Upper lobe of left lung (tissue), 6 donors: ENCODE results near the gene LAMA2. TPM values are rescaled to one million over a fixed set of nuclear protein-coding genes. Genes with fewer than 3 reads are reported as not detected.
A peak's percentile ranks its signal among the peaks of the same experiment; 100 is the strongest.

Experiments
- ATAC-seq, 2 donors: fragments of 200-7000 bp; cut with Tn5 transposase; one replicate each; pipeline ENCODE4 v1.9.1; 2022; ENCODE audit warnings: mild to moderate bottlenecking in 2 of 2, moderate library complexity in 2 of 2; ENCODE audit not compliant: low FRiP score in 2 of 2
- DNase-seq, 2 donors: peaks; one replicate each; pipeline ENCODE4 v3.0.0-alpha.2; 2019 to 2020
- H3K27ac ChIP-seq, 4 donors: fragments of 200-600 bp; sonication (generic); one replicate each; pipeline ENCODE4 v1.5.1; 2016 to 2019
- H3K27me3 ChIP-seq, 4 donors: fragments of 200-600 bp; sonication (generic); one replicate each; pipeline ENCODE4 v1.5.1; 2017 to 2019
- H3K36me3 ChIP-seq, 4 donors: fragments of 200-600 bp; sonication (generic); one replicate each; pipeline ENCODE4 v1.5.1; 2016 to 2019
- H3K4me1 ChIP-seq, 4 donors: fragments of 200-600 bp; sonication (generic); one replicate each; pipeline ENCODE4 v1.5.1; 2018 to 2019
- H3K4me3 ChIP-seq, 4 donors: fragments of 200-600 bp; sonication (generic); one replicate each; pipeline ENCODE4 v1.5.1; 2017 to 2019; ENCODE audit warnings: mild to moderate bottlenecking in 2 of 4, moderate library complexity in 1 of 4
- H3K9me3 ChIP-seq, 4 donors: fragments of 200-600 bp; sonication (generic); one replicate each; pipeline ENCODE4 v1.5.1; 2018 to 2019
- EP300 ChIP-seq, 4 donors: sonication (generic); formaldehyde crosslinking; IDR thresholded peaks; one replicate each; pipeline ENCODE4 v1.5.1; 2017; ENCODE audit warnings: antibody characterized with exemption in 4 of 4, control low read depth in 2 of 4
- POLR2A ChIP-seq, 4 donors: fragments of 450-650 bp; IDR thresholded peaks; one replicate each; pipeline ENCODE4 v1.5.1; 2016 to 2017; ENCODE audit warnings: antibody characterized with exemption in 4 of 4, mild to moderate bottlenecking in 2 of 4
- POLR2AphosphoS5 ChIP-seq, 2 donors: sonication (generic); formaldehyde crosslinking; IDR thresholded peaks; one replicate each; pipeline ENCODE4 v1.5.1; 2017; ENCODE audit warnings: antibody characterized with exemption in 2 of 2
- WGBS, 2 donors: methylation state at CpG; one replicate each; pipeline ENCODE4 v1.1.5; 2017 to 2018; 5-methylcytosine and 5-hydroxymethylcytosine counted together
- total RNA-seq, 6 donors: library from RNA; depleted of rRNA in 4 of 6; stranded (reverse); fragments of >200 nt in 4 of 6; gene quantifications; one replicate each; pipeline versions ENCODE4 v1.1.0 to v1.2.1, GENCODE V29; 2016 to 2021
- TF ChIP-seq, protein P1 (sequence below), 6 experiments: fragments of 450-650 bp in 4 of 6; fragments of 200-600 bp in 2 of 6; sonication (generic) in 2 of 6; IDR thresholded peaks; one replicate each; pipeline ENCODE4 v1.5.1; 2016 to 2019; ENCODE audit warnings: antibody characterized with exemption in 6 of 6
- donor health status: DM: no; HTN: no; CAD: no; lungs with moderate emphysema.
- donor health status: DM: no; HTN: yes; CAD: no; lungs with severe emphysema.

The LAMA2 gene
- total RNA-seq, 6 donors from 2014 or later: 41.9 to 82.8 (median 62.4) TPM

DNA sequence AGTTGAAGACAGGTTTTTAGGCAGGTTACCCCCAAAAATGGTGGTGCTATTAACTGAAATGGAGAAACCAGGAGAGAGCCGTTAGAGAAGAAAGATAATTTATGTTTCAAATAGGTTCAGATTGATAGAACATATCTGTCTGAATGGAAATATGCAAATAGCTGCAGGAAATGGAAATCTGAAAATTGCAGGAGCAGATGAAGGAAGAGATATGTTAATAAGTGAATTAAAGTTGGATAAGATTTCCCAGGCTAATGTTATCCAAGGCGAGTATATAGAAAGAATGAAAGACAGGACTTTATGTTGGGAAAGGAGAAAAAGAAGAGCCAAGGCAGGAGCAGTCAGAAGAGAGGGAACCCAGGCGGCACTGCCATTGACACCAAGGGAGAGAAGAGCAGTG lies 461.4 kb downstream of the LAMA2 start:
- Histone ChIP-seq H3K27ac (no peak overlapping the region), H3K4me1 (no peaks in the 10 kb centered on the region), H3K27me3 (no peaks in the 10 kb centered on the region), H3K9me3 (no peaks in the 10 kb centered on the region), H3K36me3 (no peaks in the 10 kb centered on the region), H3K4me3 (no peak overlapping the region)
- DNase-seq (no peak), ATAC-seq (no peak)
- TF ChIP-seq POLR2AphosphoS5 (IDR thresholded peaks at IDR 0.05): no peak
- TF ChIP-seq, protein P1, sequence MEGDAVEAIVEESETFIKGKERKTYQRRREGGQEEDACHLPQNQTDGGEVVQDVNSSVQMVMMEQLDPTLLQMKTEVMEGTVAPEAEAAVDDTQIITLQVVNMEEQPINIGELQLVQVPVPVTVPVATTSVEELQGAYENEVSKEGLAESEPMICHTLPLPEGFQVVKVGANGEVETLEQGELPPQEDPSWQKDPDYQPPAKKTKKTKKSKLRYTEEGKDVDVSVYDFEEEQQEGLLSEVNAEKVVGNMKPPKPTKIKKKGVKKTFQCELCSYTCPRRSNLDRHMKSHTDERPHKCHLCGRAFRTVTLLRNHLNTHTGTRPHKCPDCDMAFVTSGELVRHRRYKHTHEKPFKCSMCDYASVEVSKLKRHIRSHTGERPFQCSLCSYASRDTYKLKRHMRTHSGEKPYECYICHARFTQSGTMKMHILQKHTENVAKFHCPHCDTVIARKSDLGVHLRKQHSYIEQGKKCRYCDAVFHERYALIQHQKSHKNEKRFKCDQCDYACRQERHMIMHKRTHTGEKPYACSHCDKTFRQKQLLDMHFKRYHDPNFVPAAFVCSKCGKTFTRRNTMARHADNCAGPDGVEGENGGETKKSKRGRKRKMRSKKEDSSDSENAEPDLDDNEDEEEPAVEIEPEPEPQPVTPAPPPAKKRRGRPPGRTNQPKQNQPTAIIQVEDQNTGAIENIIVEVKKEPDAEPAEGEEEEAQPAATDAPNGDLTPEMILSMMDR (IDR thresholded peaks at IDR 0.05): no peak
- TF ChIP-seq EP300 (IDR thresholded peaks at IDR 0.05): no peak
- TF ChIP-seq POLR2A (IDR thresholded peaks at IDR 0.05): no peak
- 94% methylated on average over 3 of the region's 3 CpGs for WGBS, 2 donors

DNA sequence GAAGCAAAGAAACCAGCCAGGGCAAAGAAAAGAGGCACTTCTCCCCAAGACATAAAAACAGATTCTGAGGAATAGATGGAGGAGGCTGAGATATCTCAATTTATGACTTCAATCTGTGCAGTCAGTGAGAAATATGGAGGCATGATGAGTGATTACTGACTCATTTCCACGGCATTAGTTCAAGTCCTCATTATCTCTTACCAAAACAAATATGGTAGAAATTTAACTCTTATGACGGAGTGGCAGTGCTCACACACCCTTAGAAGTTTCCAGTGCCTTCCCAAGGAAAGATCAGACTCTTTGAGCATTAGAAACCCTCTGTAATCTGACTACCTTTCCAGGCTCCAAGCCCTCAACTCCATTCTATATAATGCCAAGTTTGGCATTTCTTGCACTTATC lies 463.0 kb downstream of the LAMA2 start:
- Histone ChIP-seq H3K27me3 (no peaks in the 10 kb centered on the region), H3K36me3 (no peaks in the 10 kb centered on the region), H3K27ac (no peak overlapping the region), H3K4me1 (no peaks in the 10 kb centered on the region), H3K9me3 (no peaks in the 10 kb centered on the region), H3K4me3 (no peak overlapping the region)
- TF ChIP-seq EP300 (IDR thresholded peaks at IDR 0.05) (no peak), POLR2A (IDR thresholded peaks at IDR 0.05) (no peak), POLR2AphosphoS5 (IDR thresholded peaks at IDR 0.05) (no peak)
- TF ChIP-seq, protein P1 (IDR thresholded peaks at IDR 0.05): no peak
- DNase-seq (no peak), ATAC-seq (no peak)
- WGBS, 2 donors: 76 to 80% methylated on average over 2 of the region's 2 CpGs

DNA sequence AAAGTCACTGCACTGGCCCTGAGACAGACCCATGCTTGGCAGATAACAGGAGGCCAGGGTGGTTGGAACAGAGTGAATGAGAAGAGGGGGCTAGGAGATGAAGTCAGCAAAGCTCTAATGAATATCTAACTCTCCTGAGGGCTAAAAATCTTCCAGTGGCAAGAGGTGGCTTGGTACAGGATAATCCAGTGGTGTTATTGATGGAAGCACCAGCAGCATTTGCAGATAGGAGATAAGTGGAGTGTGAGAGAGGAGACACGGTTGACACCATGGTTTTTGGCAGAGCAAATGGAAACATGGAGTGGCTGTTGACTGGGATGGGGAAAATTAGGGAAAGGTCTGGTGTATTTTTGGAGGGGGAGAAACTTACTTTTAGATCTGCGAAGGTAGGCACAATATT lies 464.0 kb downstream of the LAMA2 start:
- Histone ChIP-seq H3K27me3 (no peaks in the 10 kb centered on the region), H3K9me3 (no peaks in the 10 kb centered on the region), H3K4me3 (no peak overlapping the region), H3K4me1 (no peaks in the 10 kb centered on the region), H3K27ac (no peak overlapping the region), H3K36me3 (no peaks in the 10 kb centered on the region)
- ATAC-seq (no peak), DNase-seq (no peak)
- WGBS, 2 donors: 79 to 93% methylated on average over 2 of the region's 2 CpGs
- TF ChIP-seq EP300 (IDR thresholded peaks at IDR 0.05) (no peak), POLR2A (IDR thresholded peaks at IDR 0.05) (no peak), POLR2AphosphoS5 (IDR thresholded peaks at IDR 0.05) (no peak)
- TF ChIP-seq, protein P1 (IDR thresholded peaks at IDR 0.05): no peak

GRCh38 chr6:129350278-129350677 lies 467.3 kb downstream of the LAMA2 start:
- TF ChIP-seq POLR2A (IDR thresholded peaks at IDR 0.05) (no peak), EP300 (IDR thresholded peaks at IDR 0.05) (no peak), POLR2AphosphoS5 (IDR thresholded peaks at IDR 0.05) (no peak)
- TF ChIP-seq, protein P1 (IDR thresholded peaks at IDR 0.05): no peak
- Histone ChIP-seq H3K27ac (no peak overlapping the region), H3K27me3 (no peaks in the 10 kb centered on the region), H3K4me1 (no peaks in the 10 kb centered on the region), H3K9me3 (no peaks in the 10 kb centered on the region), H3K36me3 (no peaks in the 10 kb centered on the region), H3K4me3 (no peak overlapping the region)
- ATAC-seq: no peak
- no peak for DNase-seq
- WGBS, 2 donors: 91 to 100% methylated on average over 2 of the region's 2 CpGs

GRCh38 chr6:129351807-129352206 lies 468.9 kb downstream of the LAMA2 start:
- Histone ChIP-seq H3K4me1 (no peaks in the 10 kb centered on the region), H3K4me3 (no peak overlapping the region), H3K9me3 (no peaks in the 10 kb centered on the region), H3K36me3 (no peaks in the 10 kb centered on the region), H3K27me3 (no peaks in the 10 kb centered on the region), H3K27ac (peak overlapping the region in 1 of 4 donors; percentile 42)
- WGBS, 2 donors: 45 to 57% methylated on average over 1 of the region's 1 CpG
- TF ChIP-seq EP300 (IDR thresholded peaks at IDR 0.05) (no peak), POLR2AphosphoS5 (IDR thresholded peaks at IDR 0.05) (no peak), POLR2A (IDR thresholded peaks at IDR 0.05) (no peak)
- TF ChIP-seq, protein P1 (IDR thresholded peaks at IDR 0.05): no peak
- DNase-seq: no peak
- ATAC-seq: no peak
